NCI-H1436 treated with DMSO at 0.1 percent for 48 hours (cell line): ENCODE measurements around the gene CNKSR2.

Experiments used
- DNase-seq: peaks from one replicate; lab custom pipeline; 2025; lab: John Stamatoyannopoulos, UW

The CNKSR2 gene

GRCh38 chrX:21612154-21612553, 237.9 kb downstream of the CNKSR2 start:
- DNase-seq: no peak

GRCh38 chrX:21616386-21616785, 242.2 kb downstream of the CNKSR2 start:
- no peak for DNase-seq

- no peak for DNase-seq
These were observed 246.0 kb downstream of the CNKSR2 start for GRCh38 chrX:21620234-21620633.

GRCh38 chrX:21623778-21624501, 249.7 kb downstream of the CNKSR2 start:
- DNase-seq: no peak

- no peak for DNase-seq
These were observed 257.8 kb downstream of the CNKSR2 start for GRCh38 chrX:21632027-21632426.

- no peak for DNase-seq
These were observed 264.1 kb downstream of the CNKSR2 start for GRCh38 chrX:21638311-21638710.

GRCh38 chrX:21639775-21640174, 265.6 kb downstream of the CNKSR2 start:
- DNase-seq: no peak

GRCh38 chrX:21645431-21645830, 271.2 kb downstream of the CNKSR2 start:
- no peak for DNase-seq

- no peak for DNase-seq
These were observed 271.7 kb downstream of the CNKSR2 start for GRCh38 chrX:21645886-21646285.

- no peak for DNase-seq
These were observed 281.8 kb downstream of the CNKSR2 start for GRCh38 chrX:21655901-21656586.

- no peak for DNase-seq
These were observed 282.5 kb downstream of the CNKSR2 start for GRCh38 chrX:21656587-21657317.

GRCh38 chrX:21657318-21658151, 283.3 kb downstream of the CNKSR2 start:
- no peak for DNase-seq

GRCh38 chrX:21658152-21658737, 284.0 kb downstream of the CNKSR2 start, which contains the start of gene KLHL34:
KLHL34 (minus strand) TSS chrX:21658330; CDS start chrX:21657788, 542 bp downstream.
- no peak for DNase-seq

GRCh38 chrX:21658746-21659145, 284.5 kb downstream of the CNKSR2 start:
- DNase-seq: no peak

GRCh38 chrX:21659320-21659719, 285.1 kb downstream of the CNKSR2 start:
- DNase-seq: no peak

- DNase-seq: no peak
These were observed 285.9 kb downstream of the CNKSR2 start for GRCh38 chrX:21660156-21660555.

GRCh38 chrX:21661316-21661715, 287.1 kb downstream of the CNKSR2 start:
- no peak for DNase-seq

GRCh38 chrX:21662761-21663160, 288.5 kb downstream of the CNKSR2 start:
- no peak for DNase-seq

GRCh38 chrX:21666252-21666651, 292.0 kb downstream of the CNKSR2 start:
- no peak for DNase-seq

GRCh38 chrX:21666679-21667078, 292.5 kb downstream of the CNKSR2 start:
- no peak for DNase-seq

GRCh38 chrX:21674430-21675186, 300.4 kb downstream of the CNKSR2 start:
- DNase-seq: no peak
